ENCODE results near the gene ATXN1L.
"Not testable (repeated sequence)": the region's sequence is repeated elsewhere in the genome, so short reads cannot be mapped to it uniquely, and the experiment has no call there.

DNA sequence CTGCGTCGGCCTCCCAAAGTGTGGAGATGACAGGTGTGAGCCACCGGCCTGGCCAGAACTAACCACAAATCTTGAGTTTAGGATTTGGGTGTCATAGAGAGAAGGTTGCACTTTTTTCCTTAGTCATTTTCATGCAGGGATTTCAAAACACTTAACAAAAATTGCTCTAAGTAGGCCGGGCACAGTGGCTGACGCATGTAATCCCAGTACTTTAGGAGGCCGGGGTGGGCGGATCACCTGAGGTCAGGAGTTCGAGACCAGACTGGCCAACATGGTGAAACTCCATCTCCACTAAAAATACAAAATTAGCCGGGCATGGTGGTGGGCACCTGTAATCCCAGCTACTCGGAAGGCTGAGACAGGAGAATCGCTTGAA, 35.6 kb upstream of the ATXN1L start:
- TF ChIP-seq, protein P1, sequence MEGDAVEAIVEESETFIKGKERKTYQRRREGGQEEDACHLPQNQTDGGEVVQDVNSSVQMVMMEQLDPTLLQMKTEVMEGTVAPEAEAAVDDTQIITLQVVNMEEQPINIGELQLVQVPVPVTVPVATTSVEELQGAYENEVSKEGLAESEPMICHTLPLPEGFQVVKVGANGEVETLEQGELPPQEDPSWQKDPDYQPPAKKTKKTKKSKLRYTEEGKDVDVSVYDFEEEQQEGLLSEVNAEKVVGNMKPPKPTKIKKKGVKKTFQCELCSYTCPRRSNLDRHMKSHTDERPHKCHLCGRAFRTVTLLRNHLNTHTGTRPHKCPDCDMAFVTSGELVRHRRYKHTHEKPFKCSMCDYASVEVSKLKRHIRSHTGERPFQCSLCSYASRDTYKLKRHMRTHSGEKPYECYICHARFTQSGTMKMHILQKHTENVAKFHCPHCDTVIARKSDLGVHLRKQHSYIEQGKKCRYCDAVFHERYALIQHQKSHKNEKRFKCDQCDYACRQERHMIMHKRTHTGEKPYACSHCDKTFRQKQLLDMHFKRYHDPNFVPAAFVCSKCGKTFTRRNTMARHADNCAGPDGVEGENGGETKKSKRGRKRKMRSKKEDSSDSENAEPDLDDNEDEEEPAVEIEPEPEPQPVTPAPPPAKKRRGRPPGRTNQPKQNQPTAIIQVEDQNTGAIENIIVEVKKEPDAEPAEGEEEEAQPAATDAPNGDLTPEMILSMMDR (IDR thresholded peaks at IDR 0.05), result not testable (repeated sequence)
- TF ChIP-seq POLR2A, EP300 (IDR thresholded peaks at IDR 0.05): not testable (repeated sequence)
